GM18867 (cell line): ENCODE measurements around the gene DOC2A.
"Not testable (repeated sequence)": the region's sequence is repeated elsewhere in the genome, so short reads cannot be mapped to it uniquely, and the experiment has no call there.

ENCODE experiments used
- ATAC-seq: cut with Tn5 transposase; IDR thresholded peaks from one replicate; pipeline ENCODE4 v1.9.1; 2021; ENCODE audit warnings: mild to moderate bottlenecking, moderate library complexity; ENCODE audit not compliant: unreplicated experiment

Gene DOC2A

GRCh38 chr16:30027588-30028437, 17.0 kb upstream of the DOC2A start:
- ATAC-seq, result no peak

DNA sequence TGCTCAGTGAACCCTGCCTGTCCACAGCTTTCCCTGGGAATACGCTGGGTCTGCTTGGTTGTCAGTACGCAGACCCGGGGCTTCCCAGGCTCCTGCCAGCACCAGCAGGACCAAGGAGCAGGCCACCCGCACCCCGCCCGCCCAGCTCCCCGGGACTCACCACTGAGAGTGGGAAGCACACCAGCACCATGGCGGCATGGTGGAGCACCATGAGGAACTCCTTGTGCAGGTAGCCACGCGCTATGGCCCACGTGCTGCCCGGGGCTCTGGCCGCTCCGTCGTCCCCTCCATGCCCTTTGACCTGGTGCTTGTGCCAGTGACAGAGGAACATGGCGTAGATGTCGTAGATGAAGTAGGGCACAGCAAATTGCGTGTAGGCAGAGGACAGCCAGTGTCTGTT, 15.6 kb upstream of the DOC2A start:
- ATAC-seq, result no peak

DNA sequence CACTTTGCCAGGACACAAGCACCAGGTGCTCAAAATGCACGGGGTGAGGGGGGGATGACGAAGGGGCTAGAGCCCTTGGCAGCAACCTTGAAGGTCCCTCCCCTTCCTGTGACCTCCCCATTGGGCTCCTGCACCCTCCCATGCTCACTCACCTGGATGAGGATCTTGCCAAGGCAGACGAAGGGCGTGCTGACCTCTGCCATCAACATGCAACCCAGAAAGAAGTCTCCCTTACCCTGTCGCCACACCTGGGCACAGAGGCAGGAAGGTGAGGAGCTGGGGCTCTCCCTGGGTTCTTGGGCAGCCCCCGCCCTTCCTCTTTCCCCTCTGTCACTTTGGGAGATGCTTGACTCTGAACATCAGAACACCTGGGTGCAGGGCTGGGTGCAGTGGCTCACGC, 14.7 kb upstream of the DOC2A start:
- ATAC-seq, result no peak

DNA sequence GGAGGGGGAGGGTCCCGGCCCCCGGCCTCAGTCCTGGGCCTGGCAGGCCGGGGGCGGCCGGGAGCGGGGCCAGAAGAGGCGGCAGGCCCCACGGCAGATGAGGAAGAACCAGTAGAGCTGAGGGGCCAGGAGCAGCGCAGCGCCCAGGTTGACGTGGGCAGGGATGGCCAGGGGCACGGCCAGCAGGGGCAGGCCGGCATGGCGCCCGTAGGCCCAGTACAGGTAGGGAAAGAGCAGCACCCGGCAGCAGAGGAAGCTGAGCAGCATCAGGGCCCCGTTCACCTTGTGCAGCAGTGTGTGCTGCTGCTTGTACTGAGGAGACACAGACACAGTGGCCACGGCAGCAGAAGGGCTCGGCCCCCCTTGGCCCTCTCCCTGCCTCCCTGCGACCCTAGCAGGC, 14.3 kb upstream of the DOC2A start:
- ATAC-seq, result no peak

- ATAC-seq, result no peak
Observed at GRCh38 chr16:30024451-30024850, 13.6 kb upstream of the DOC2A start.

DNA sequence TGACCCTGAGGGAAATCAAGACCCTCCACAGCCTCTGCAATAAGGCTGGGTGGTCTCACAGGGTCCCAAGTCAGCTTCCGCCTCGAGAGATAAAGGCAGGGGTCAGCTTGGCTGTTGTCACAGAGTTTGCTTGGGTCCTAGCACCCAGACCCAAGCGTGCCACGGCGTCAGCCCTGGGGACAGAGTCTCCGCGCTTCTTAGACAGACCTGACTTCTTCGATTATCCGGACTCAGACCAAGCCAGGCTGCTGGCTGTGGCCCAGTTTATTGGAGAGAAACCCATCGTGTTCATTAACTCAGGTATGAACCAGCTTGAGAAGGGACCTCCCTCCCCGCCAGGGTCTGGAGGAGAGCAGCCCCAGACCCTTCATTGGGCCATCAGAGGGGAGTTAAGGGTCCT, 12.8 kb upstream of the DOC2A start:
- no peak for ATAC-seq

DNA sequence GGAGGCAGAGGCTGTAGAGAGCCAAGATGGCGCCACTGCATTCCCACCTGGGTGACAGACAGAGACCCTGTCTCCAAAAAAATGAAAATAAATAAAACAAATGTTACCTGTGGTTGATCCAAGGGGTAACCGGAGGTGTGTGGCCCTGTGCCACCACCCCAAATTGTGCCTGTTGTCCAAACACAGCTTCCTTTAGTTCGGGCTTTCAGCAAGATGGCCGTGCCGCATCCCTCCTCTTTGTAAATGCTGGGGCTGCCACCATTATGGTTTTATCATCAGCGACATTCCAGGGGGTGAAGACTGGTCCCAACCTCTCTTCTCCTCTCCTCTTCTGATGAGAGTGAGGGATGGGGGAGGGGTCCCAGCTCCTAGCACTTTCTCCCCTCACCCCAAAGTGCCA, 12.1 kb upstream of the DOC2A start, which contains the start of gene C16orf92:
C16orf92 (plus strand) TSS at position 312 of the 400 bp plus-strand sequence. CDS start 143 bp downstream, outside the sequence.
- no peak for ATAC-seq

- ATAC-seq, result no peak
Observed at GRCh38 chr16:30018731-30019158, 7.9 kb upstream of the DOC2A start.

- ATAC-seq, result not testable (repeated sequence)
Observed at GRCh38 chr16:30017937-30018336, 7.1 kb upstream of the DOC2A start.

DNA sequence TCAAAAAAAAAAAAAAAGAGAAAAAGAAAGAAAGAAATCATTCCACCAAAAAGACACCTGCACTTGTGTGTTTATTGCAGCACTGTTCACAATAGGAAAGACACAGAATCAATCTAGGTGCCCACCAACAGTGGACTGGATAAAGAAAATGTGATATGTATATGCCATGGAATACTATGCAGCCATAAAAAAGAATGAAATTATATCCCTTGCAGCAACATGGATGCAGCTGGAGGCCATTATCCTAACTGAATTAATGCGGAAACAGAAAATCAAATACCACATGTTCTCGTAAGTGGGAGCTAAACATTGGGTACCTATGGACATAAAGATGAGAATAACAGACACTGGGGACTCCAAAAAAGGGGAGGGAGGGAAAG, 6.4 kb upstream of the DOC2A start:
- no peak for ATAC-seq

- no peak for ATAC-seq
Observed at GRCh38 chr16:30016555-30017276, 5.9 kb upstream of the DOC2A start.

- not testable (repeated sequence) for ATAC-seq
Observed at GRCh38 chr16:30015450-30015849, 4.6 kb upstream of the DOC2A start.

- ATAC-seq, result not testable (repeated sequence)
Observed at GRCh38 chr16:30012598-30012997, 1.8 kb upstream of the DOC2A start.

GRCh38 chr16:30011714-30012504, 1.1 kb upstream of the DOC2A start:
- ATAC-seq, result no peak

DNA sequence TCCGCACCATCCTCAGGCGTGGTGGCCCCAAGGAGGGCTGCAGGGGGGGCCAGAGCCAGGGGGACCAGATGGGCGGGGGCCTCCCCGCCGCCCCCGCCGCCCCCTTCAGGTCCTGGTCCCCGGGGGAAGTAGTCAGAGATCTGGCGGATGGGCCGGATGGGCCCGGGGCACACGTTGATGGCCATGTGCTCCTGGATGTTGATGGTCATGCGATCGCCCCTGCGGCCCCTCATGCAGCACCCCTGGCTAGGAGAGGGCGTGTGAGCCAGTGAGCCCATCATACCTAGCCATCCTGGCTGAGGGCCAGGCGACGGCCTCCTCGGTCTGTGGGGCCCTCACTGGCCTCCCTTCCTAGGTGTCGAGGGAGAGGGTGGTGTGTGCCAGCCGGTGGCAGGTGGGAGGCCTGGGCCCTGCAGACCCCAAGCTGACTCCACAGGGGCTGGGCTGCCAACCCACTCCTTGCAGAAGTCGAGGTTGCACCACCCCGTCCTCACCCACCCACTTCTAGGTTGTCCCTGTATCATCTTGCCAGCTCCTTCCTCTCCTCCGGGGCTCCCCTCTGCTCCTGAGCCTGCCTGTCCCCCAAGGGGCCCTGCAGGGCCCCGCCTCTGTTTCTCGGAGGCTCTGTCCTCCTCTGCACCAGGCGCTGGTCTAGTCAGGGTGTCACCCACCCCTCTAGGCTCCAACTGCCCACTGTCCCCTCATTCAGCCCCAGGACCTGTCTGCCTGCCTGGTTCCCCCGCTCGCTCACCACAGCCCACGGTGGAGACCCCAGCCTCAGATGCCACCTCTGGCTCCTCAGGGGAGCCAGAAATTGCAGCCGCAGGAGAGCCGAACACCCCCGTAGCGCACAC, 610 bp downstream of the DOC2A start:
- ATAC-seq, result no peak

DNA sequence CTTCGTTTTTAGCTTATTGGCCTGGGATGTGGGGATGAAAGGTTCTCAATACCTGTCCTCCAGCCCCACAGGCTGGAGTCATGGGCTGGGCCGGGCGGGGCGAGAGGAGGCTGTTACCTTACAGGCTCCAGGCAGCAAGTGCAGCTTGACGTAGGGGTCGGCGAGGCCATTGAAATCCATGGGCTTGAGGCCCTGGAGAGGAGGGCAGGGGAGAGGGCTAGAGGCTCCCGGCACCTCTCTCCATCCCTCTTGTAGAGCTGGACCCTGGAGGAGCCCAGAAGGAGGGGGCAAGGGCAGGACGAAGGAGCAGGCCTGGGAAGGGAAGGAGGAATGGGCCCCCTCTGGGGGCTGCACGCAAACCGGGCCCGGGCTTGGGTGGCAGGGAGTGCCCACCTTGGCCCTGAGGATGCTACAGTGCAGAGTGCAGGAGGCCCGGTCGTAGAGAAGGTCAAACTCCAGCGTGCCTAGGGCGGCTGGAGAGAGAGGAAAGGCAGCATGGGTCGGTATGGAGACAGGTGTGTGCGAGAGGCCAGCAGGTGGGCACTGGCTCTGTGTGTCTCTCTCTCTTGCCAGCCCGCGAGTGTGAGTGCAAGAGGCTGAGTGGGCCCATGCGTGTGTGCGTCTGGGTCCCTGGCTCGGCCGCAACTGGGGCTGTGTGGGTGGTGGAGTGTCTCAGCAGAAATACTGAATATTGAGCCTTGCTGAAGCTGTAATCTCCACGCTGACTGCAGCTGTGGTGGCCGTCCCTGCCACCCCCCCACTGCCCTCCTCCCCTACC, 1.6 kb downstream of the DOC2A start:
- no peak for ATAC-seq

DNA sequence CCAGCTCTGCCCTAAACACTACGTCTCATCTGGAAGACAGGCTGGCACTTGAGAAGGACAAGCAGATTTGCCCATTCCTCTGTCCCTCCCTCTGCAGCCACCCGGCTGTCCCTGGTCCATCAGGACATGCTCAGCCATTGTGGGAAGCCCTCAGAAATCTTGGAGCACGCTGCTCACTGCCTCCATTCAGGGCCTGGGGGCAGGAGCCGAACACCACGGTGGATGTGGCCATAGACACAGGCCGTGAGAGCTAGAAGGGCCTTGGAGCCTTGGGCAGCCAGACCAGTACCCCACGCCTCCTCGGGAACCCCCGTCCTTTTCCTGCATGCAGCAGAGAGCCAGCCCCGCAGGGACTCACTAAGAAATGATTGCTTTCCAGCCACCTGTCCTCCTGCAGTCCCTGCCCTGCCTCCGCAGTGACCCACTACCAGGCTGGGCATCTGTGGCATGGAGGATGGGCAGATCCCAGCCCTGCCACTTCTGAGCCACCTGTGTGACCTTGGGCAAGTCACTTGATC, 3.4 kb downstream of the DOC2A start:
- ATAC-seq, result no peak

- ATAC-seq, result no peak
Observed at GRCh38 chr16:30006659-30007377, 4.0 kb downstream of the DOC2A start.

GRCh38 chr16:30006095-30006473, 4.7 kb downstream of the DOC2A start:
- ATAC-seq, result no peak
